ENCODE measurements around the gene GDF10. TPM values are rescaled to one million over a fixed set of nuclear protein-coding genes. Genes with fewer than 3 reads are reported as not detected.

Gene GDF10
- total RNA-seq, 1 donor from 2014 or later: 3.1 TPM

DNA sequence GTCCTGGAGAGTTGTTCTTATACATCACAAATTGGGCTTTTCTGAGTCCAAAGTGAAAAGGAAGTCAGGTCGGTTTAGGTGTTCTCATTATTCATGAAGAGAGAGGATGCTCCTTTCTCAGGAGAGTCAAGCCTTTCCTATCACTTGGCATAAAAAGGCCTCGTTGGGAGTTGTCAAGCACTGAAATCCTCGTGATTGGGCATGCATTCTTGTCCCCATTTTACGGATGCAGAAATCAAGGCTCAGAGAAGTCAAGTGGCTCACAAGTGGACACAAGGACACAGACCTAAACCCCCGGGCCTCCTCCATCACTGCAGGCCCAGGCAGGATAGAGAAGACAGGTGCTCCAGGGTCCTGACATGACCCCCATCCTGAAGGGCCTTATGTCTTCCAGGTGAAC lies 56.7 kb downstream of the GDF10 start:
- DNase-seq: no peak

DNA sequence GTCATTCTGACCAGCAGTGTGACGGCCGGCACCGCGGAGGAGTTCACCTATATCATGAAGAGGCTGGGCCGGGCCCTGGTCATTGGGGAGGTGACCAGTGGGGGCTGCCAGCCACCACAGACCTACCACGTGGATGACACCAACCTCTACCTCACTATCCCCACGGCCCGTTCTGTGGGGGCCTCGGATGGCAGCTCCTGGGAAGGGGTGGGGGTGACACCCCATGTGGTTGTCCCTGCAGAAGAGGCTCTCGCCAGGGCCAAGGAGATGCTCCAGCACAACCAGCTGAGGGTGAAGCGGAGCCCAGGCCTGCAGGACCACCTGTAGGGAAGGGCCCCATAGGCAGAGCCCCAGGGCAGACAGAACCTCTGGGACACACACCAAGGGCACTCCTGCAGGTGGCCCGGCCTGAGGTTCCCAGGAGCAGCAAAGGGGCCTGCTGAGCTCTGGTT lies 57.2 kb downstream of the GDF10 start:
- DNase-seq: no peak

DNA sequence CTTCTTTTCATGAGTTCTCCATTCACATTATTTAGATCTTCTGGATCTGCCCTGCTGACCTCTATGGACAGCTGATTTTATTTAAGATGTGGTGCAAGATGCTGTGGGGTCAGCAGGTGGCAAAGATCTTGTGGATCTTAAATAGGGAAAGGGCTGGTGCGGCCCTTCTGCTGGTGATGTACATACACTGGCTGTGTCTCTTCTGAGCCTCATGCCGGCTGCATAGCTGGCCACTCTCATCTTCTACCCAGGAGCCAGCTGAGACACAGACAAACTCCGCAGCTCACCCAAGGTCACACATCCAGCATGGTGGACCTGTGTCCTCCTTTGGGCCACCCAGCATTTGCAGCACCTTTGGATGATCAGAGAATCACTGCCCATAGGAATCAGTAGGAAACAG lies 57.9 kb downstream of the GDF10 start:
- no peak for DNase-seq

DNA sequence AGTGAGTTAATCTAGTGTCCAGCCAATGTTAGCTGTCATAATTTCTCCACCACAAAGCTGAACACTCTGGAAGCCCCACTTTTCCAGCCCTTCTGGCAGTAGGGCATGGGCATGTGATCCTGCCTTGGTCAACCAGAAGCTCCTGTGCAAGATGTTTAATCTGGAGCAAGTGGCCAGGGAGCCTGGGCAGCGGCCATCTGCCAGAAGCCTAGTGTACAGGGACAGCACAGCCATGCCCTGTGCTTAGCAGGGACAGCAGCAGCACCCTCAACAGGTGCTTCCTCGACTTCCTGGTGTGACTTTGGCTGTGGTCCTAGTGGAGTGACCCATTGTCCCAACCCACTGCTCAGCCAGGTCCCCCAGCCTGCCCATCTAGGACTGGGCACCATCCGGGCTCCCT lies 58.5 kb downstream of the GDF10 start:
- DNase-seq: no peak

DNA sequence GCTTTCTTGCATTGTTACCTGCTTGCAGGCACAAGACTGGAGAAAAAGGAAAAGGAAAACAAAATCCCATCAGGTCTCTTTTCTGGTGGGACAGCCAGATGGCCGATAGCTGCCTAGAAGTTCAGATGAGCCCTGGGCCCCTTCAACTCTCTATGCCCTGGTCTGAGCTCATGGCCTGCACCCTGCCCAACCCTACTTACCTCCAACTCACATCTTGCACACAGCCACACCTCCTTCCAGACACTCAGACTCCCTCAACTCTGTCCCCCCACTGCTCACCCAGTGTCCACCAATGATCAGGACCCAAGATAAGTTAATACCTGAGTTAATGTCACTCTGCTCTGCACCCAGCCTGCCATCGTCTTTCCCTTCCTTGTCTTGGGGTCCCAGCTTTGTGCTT lies 59.1 kb downstream of the GDF10 start:
- no peak for DNase-seq

DNA sequence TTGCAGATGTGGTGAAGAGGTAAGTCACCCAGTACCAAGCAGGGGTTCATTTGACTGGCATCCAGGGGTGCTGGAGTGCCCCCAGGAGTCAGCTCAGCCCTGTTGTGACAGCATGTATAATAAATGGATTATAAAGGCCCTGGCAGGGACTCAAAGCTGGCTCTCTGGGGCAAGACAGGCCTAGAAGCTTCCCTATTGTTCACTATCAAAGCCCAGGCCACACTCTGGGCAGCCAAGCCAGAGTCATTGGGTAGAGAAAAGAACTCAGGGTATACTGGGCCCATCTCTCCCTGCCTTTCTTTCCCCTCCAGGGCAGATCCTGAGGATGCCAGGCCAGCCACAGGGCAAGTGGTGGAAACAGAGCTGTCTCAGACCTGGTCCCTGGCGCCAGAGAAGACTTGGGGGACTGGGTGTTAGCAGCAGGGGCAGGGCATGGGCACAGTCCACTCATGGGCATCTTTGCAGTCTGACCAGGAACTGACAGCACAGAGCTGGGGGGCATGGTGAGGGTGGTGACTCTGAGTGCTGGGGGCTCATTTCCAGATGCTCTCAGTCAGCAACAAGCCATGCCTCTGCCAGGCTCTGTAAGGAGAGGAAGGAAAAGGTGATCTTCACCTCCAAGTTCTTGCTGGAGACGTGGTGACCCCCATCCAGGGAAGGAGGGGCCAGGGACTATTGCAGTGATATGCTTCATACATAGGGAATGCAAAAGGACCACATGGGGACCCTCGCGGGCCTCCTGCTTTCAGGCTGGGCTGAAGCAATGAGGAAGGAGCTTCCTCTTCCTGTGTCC lies 59.8 kb downstream of the GDF10 start:
- no peak for DNase-seq

DNA sequence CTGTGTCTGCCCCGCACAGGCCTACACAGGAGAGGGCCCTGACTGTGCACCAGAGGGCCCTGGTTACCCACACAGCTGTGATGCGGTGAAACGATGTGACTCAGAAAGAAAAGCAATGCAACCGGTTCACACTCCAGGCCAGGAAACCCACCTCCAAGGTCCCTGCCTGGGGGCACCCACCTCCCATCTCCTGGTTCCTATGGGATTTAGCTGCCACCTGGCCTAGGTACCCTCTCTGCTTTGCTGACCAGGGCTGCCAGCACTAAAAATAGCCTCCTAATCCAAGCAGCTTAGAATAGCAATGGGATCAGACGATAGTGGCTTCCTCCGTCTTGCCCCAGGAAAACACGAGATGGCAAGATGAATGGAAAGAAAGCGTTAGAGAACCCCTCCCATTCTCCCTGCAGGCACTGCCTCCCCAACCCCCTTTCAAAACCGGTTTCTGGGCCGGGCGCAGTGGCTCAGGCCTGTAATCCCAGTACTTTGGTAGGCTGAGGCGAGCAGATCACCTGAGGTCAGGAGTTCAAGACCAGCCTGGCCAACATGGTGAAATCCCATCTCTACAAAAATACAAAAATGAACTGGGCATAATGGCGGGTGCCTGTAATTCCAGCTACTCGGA lies 60.5 kb downstream of the GDF10 start:
- DNase-seq: no peak

DNA sequence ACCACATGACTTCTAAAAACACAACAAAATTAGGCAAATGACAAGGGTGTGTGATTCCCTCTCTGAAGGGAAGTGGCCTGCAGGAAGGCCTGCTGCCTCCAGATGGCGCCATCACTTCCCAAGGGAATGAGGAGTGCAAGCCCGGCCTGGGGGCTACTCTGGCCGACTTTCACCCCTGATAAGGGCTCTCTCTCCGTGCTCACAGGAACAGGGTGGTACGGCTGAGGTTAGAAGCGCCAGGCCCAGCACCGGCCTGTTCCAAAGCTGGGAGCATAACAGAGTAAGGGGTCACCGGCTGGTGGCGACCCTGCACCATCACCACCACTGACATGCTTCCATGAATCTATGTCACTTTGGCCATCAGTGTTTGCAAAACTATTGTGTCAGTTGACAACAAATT lies 61.3 kb downstream of the GDF10 start:
- no peak for DNase-seq

DNA sequence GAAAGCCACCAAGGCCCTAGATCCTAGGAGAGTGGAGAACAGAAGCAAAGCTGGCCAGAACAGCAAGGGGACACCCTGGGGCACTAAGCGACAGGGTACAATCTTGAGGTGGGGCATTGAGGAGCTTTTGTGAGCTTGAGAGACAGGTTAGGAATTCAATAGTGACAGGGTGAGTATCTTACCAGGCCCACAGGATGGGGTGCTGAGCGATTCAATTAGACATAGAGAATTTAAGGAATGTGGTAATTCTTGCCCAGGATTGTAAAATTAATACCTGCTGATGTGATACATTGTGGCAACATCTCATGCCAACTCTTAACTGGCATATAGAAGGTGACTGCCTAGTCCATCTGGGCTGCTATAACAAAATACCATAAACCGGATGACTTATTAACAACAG lies 62.2 kb downstream of the GDF10 start:
- DNase-seq: no peak

Other genes with a start within 250 kb of the GDF10 start
- gene GDF2, start 22.3 kb downstream of the GDF10 start, total RNA-seq: not detected
- gene RBP3, start 48.2 kb downstream of the GDF10 start, total RNA-seq: not detected
- gene ZNF488, start 84.1 kb downstream of the GDF10 start, total RNA-seq: 1.9 TPM
- not detected for gene ANXA8, start 183.9 kb downstream of the GDF10 start, total RNA-seq
- gene FAM25G, start 191.5 kb downstream of the GDF10 start, total RNA-seq: not detected
- gene AGAP9, start 223.4 kb downstream of the GDF10 start, total RNA-seq: 2.2 TPM